ENCODE results near the gene CARNS1. TPM values are rescaled to one million over a fixed set of nuclear protein-coding genes. Genes with fewer than 3 reads are reported as not detected.

Gene CARNS1
- total RNA-seq, 4 donors from 2014 or later = 0.09 to 0.76 (median 0.25) TPM

- intact Hi-C loops (cut with DNase I) = no loop called here
Observed at GRCh38 chr11:67432655-67433349, 17.3 kb downstream of the CARNS1 start.

GRCh38 chr11:67433536-67434394, 18.3 kb downstream of the CARNS1 start:
- DNase-seq = no peak
- intact Hi-C loops (cut with DNase I) = no loop called here
- Histone ChIP-seq H3K4me3 (no peak overlapping the region), H3K9me3 (no peaks in the 10 kb centered on the region), H3K27ac (peak overlapping the region in 2 of 4 donors; percentile 40 to 79), H3K36me3 (peaks cover 44 to 90% (median 51%) of the 10 kb centered on the region in 3 donors), H3K27me3 (no peaks in the 10 kb centered on the region), H3K4me1 (peaks cover 36 to 85% (median 39%) of the 10 kb centered on the region in 3 donors)
- 75 to 100% methylated on average over 5 to 6 of the region's 22 CpGs for WGBS, 2 donors
- no peak for TF ChIP-seq CTCF (IDR thresholded peaks at IDR 0.05)
- TF ChIP-seq POLR2A (IDR thresholded peaks at IDR 0.05) = no peak

More at GRCh38 chr11:67432655-67433349, 17.3 kb downstream of the CARNS1 start:
- Histone ChIP-seq H3K36me3 (peaks cover 37 to 80% (median 46%) of the 10 kb centered on the region in 3 donors), H3K9me3 (no peaks in the 10 kb centered on the region), H3K27me3 (no peaks in the 10 kb centered on the region), H3K4me1 (peaks cover 37 to 85% (median 39%) of the 10 kb centered on the region in 3 donors), H3K27ac (peak overlapping the region in 1 of 4 donors; percentile 29), H3K4me3 (no peak overlapping the region)
- TF ChIP-seq POLR2A (IDR thresholded peaks at IDR 0.05) (no peak), CTCF (IDR thresholded peaks at IDR 0.05) (no peak)
- DNase-seq = no peak
- WGBS, 2 donors = 73 to 82% methylated on average over 8 to 9 of the region's 22 CpGs

GRCh38 chr11:67434395-67434881, 19.0 kb downstream of the CARNS1 start:
- Histone ChIP-seq H3K36me3 (peaks cover 44 to 97% (median 51%) of the 10 kb centered on the region in 3 donors), H3K27ac (peak overlapping the region in 3 of 4 donors; percentile 40 to 79 (median 71)), H3K9me3 (no peaks in the 10 kb centered on the region), H3K4me3 (no peak overlapping the region), H3K27me3 (no peaks in the 10 kb centered on the region), H3K4me1 (peaks cover 33 to 85% (median 39%) of the 10 kb centered on the region in 3 donors)
- DNase-seq = no peak
- intact Hi-C loops (cut with DNase I) = no loop called here
- TF ChIP-seq POLR2A (IDR thresholded peaks at IDR 0.05) (no peak), CTCF (IDR thresholded peaks at IDR 0.05) (no peak)
- 67 to 82% methylated on average over 9 to 10 of the region's 23 CpGs for WGBS, 2 donors

GRCh38 chr11:67435031-67435726, 19.7 kb downstream of the CARNS1 start:
- intact Hi-C loops (cut with DNase I) = no loop called here
- no peaks in the 10 kb centered on the region for H3K27me3 ChIP-seq
- 67 to 71% methylated on average over 4 to 8 of the region's 26 CpGs for WGBS, 2 donors
- H3K9me3 ChIP-seq = no peaks in the 10 kb centered on the region
- H3K4me3 ChIP-seq = peak overlapping the region in 2 of 4 donors; percentile 41 to 58
- peak overlapping the region; percentile 40 to 84 (median 75) for H3K27ac ChIP-seq
- TF ChIP-seq CTCF (IDR thresholded peaks at IDR 0.05) (no peak), POLR2A (IDR thresholded peaks at IDR 0.05) (no peak)
- H3K4me1 ChIP-seq = peaks cover 33 to 85% (median 41%) of the 10 kb centered on the region in 3 donors
- H3K36me3 ChIP-seq = peaks cover 44 to 98% (median 51%) of the 10 kb centered on the region in 3 donors
- DNase-seq = no peak

Measured in esophagus squamous epithelium (tissue), 5 donors.